TTC549 (cell line): ENCODE results near the gene SFXN5.

Experiments used
- FAIRE-seq: peaks from 2 replicates; lab custom pipeline; 2012; peaks lifted over from hg19 to GRCh38; lab: Jason Lieb, UNC

Gene SFXN5

GRCh38 chr2:72897785-72898584, 173.5 kb downstream of the SFXN5 start:
- no peak for FAIRE-seq

DNA sequence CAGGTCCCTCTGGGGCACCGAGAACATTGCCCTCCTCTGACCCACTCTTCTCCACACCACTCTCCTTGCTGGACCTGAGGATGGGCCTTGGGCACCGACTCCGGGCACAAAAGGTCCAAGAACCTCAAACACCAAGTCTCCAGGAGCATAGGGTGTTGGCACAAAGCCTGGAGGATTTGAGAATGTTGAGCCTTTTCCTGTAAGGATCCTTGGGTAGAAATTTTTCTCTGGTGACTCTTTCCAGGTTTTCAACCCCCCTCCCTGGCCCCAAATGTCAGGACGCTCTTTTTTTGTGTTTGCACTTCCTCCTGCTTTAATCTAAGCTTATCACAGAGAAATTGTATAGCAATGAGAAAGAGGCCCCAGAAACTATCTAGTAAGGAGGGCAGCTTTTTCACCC, 175.1 kb downstream of the SFXN5 start:
- FAIRE-seq: no peak

GRCh38 chr2:72895759-72896281, 175.7 kb downstream of the SFXN5 start:
- no peak for FAIRE-seq

- FAIRE-seq: no peak
Observed at GRCh38 chr2:72895154-72895553, 176.4 kb downstream of the SFXN5 start.

DNA sequence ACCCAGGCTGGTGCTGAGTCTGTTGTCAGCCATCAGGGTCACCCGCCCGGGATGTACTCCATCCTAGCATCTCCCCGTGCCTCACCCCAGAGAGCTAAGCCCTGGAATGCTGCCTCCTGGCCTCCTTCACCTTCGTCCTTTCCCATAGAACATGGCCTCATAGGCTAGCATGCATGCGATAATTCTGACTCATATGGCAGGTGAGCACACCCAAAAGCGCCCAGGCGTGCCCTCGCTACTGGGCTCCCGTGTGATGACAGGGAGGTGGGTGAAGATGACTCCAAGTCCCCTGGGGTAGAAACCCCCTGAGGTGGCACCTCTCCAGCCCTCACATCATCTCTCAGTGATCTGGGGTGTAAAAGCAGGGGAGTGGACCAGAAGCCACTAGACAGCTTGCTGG, 177.0 kb downstream of the SFXN5 start:
- FAIRE-seq: no peak

- no peak for FAIRE-seq
Observed at GRCh38 chr2:72893594-72894319, 177.8 kb downstream of the SFXN5 start.

DNA sequence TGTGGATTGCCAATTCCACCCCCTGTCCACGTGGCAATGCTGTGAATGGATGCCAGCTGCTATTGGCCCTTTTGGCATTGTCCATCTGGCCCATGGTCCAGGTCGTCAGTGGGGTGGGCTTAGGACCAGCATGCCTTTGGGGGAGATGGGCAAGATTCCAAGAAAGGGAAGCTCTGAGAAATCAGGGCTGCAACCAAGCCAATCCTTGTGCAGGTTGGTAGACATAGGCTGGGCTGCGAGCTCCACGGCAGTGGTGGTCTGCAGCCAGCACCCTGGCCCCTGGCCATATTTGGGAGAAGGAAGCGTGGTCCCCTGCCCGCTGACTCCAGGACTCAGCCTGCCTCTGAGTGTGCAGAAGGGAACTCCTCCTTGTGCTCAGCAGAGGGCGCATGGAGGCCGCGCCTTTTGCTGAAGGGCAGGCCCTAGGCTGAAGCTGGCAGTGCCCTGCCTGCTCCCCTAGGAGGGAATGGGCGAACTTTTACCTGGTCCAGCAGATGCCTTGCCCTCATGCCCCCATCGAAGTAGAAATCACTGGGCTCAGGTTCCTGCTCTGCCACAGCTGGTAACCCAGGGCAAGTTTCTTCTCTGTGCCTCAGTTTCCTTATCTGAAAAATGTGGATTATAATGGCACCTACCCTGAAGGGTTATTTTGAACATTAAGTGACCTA, 178.9 kb downstream of the SFXN5 start:
- FAIRE-seq: no peak
